AG04450 (cell line): ENCODE data around the gene TRIM15. TPM values are rescaled to one million over a fixed set of nuclear protein-coding genes. Genes with fewer than 3 reads are reported as not detected.

Source experiments
- CTCF ChIA-PET: fragments of 300-600, 350-600 bp; formaldehyde crosslinking; extraction: SDS; loops from one replicate; lab custom pipeline; 2022; ENCODE audit warnings: antibody characterized with exemption, inconsistent platforms; lab: Charles Lee
- POLR2A ChIA-PET: fragments of 350-600 bp; formaldehyde crosslinking; extraction: SDS; loops from one replicate; lab custom pipeline; 2021; ENCODE audit warnings: antibody characterized with exemption, inconsistent platforms; lab: Yijun Ruan, JAX
- DNase-seq: peaks from one replicate; pipeline ENCODE4 v3.0.0-alpha.2; 2011; ENCODE audit warnings: low read depth, low spot score
- H3K27ac ChIP-seq: one replicate; pipeline ENCODE4 v1.5.1; 2012; ENCODE audit warnings: low read depth, low read length, control low read depth
- H3K27me3 ChIP-seq: one replicate; pipeline ENCODE4 v1.6.0; 2012; ENCODE audit warnings: low read length; ENCODE audit not compliant: control insufficient read depth, insufficient read depth
- H3K4me3 ChIP-seq: 2 replicates; pipeline ENCODE4 v1.5.1; 2011; ENCODE audit warnings: mild to moderate bottlenecking, low read depth, low read length, control low read depth
- H3K9me3 ChIP-seq: 2 replicates; pipeline ENCODE4 v1.5.1; 2012; ENCODE audit warnings: low read length; ENCODE audit not compliant: control insufficient read depth, insufficient read depth
- CTCF ChIP-seq: IDR thresholded peaks from 2 replicates; pipeline ENCODE4 v1.5.1; 2011; ENCODE audit warnings: low read depth, low read length, control low read depth, inconsistent platforms
- polyA plus RNA-seq: library from polyadenylated mRNA; depleted of rRNA; stranded (reverse); fragments of >200 nt; gene quantifications from 2 replicates; pipeline ENCODE4 v1.2.3, GENCODE V29; 2011

The TRIM15 gene
- polyA plus RNA-seq, 1 experiment: not detected

DNA sequence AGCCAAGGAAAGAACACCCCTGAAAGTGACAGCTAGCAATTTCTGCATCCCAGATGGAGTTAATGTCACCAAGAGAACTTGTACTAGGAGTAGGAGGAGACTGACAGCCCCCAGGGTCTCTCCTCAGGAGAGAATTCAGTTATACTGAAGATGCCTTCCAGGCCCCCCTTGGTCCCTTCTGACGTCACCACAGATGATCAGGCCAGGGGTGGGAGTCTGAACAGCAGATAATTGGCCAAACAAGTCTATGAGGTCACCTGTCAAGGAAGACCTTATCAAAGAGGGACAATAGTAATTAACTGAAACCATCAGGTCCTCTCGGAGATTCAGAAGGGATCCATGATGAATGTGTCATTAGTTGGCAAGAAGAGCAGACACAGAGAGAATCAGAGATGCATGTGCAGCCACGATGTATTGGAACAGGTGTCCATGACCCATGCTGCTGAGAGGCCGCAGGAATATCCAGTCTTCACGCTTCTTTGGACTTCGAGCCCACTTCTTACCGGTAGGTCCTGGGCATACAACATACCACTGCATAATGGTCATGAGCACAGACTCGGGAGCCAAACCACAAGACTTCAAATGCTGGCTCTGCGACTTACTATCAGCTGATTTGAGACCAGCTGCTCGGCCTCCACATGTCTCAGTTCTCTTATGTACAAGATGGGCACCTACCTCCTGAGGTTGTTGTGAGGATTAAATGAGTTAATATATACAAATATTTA, 12.5 kb upstream of the TRIM15 start:
- DNase-seq: no peak
- no peaks in the 10 kb centered on the region; the same call in 1 of the 2 replicates for H3K9me3 ChIP-seq
- TF ChIP-seq CTCF: no peak
- CTCF ChIA-PET: interaction anchor here (0.8 to 1.0 kb wide), 3 partner anchors 19 to 49 kb away, joined by 3 to 4 read pairs (median 3); no protein-coding TSS in a partner anchor
- no peak overlapping the region for H3K27ac ChIP-seq
- H3K27me3 ChIP-seq: peaks cover 11% of the 10 kb centered on the region
- no peak overlapping the region for H3K4me3 ChIP-seq
- POLR2A ChIA-PET: no interaction called here

GRCh38 chr6:30151580-30151979, 11.8 kb upstream of the TRIM15 start:
- Histone ChIP-seq H3K27me3 (peaks cover 9% of the 10 kb centered on the region), H3K27ac (no peak overlapping the region), H3K9me3 (no peaks in the 10 kb centered on the region; the same call in 1 of the 2 replicates), H3K4me3 (no peak overlapping the region)
- ChIA-PET POLR2A (no interaction called here), CTCF (interaction anchor here (0.8 to 1.0 kb wide), 2 partner anchors 21 to 50 kb away, joined by 3 to 4 read pairs; no protein-coding TSS in a partner anchor)
- no peak for DNase-seq
- no peak for TF ChIP-seq CTCF

- no peak for DNase-seq
- Histone ChIP-seq H3K27ac (no peak overlapping the region), H3K4me3 (no peak overlapping the region), H3K27me3 (peaks cover 9% of the 10 kb centered on the region), H3K9me3 (no peaks in the 10 kb centered on the region; the same call in 1 of the 2 replicates)
- no peak for TF ChIP-seq CTCF
- ChIA-PET POLR2A (no interaction called here), CTCF (interaction anchor here (1.0 to 3.3 kb wide), 2 partner anchors 21 kb away, joined by 4 to 23 read pairs; no protein-coding TSS in a partner anchor)
These were observed 11.2 kb upstream of the TRIM15 start for GRCh38 chr6:30152016-30152673.

- ChIA-PET CTCF (interaction anchor here (3.3 kb wide), 1 partner anchor 22 kb away, joined by 23 read pairs; no protein-coding TSS in a partner anchor), POLR2A (no interaction called here)
- DNase-seq: no peak
- Histone ChIP-seq H3K27me3 (peaks cover 9% of the 10 kb centered on the region), H3K4me3 (no peak overlapping the region), H3K9me3 (no peaks in the 10 kb centered on the region; the same call in 1 of the 2 replicates), H3K27ac (no peak overlapping the region)
- no peak for TF ChIP-seq CTCF
These were observed 10.3 kb upstream of the TRIM15 start for GRCh38 chr6:30152910-30153610.
